Mucosa of rectum (tissue), 2 donors: Measurements from ENCODE around the gene EML1.

Experiments used
- H3K27ac ChIP-seq, 2 donors: one replicate each; pipeline ENCODE4 v1.7.0; 2013; ENCODE audit warnings: inconsistent platforms in 2 of 2, low read depth in 2 of 2, low read length in 2 of 2
- H3K27me3 ChIP-seq, 2 donors: one replicate each; pipeline ENCODE4 v1.7.0; 2013; ENCODE audit warnings: low read length in 2 of 2; ENCODE audit not compliant: control insufficient read depth in 2 of 2, insufficient read depth in 2 of 2
- H3K36me3 ChIP-seq, 2 donors: one replicate each; pipeline ENCODE4 v1.7.0; 2013; ENCODE audit warnings: low read length in 2 of 2; ENCODE audit not compliant: control insufficient read depth in 2 of 2, insufficient read depth in 2 of 2
- H3K4me1 ChIP-seq, 2 donors: one replicate each; pipeline ENCODE4 v1.7.0; 2013; ENCODE audit warnings: low read length in 2 of 2, mild to moderate bottlenecking in 1 of 2; ENCODE audit not compliant: control insufficient read depth in 2 of 2, insufficient read depth in 2 of 2
- H3K4me3 ChIP-seq, 2 donors: one replicate each; pipeline ENCODE4 v1.7.0; 2013; ENCODE audit warnings: low read length in 2 of 2
- H3K9ac ChIP-seq, 2 donors: one replicate each; pipeline ENCODE4 v1.7.0; 2013; ENCODE audit warnings: low read length in 2 of 2, low read depth in 1 of 2, mild to moderate bottlenecking in 1 of 2
- H3K9me3 ChIP-seq, 2 donors: one replicate each; pipeline ENCODE4 v1.7.0; 2013; ENCODE audit warnings: low read length in 2 of 2; ENCODE audit not compliant: control insufficient read depth in 2 of 2
- donor health status: healthy.
- donor health status: Normal muscosa, but diverticular disease.

Gene EML1

GRCh38 chr14:99878563-99878962 is 85.3 kb downstream of the EML1 start:
- H3K27me3 ChIP-seq: peaks cover 0 to 3% of the 10 kb centered on the region in 2 donors
- H3K4me1 ChIP-seq: peaks cover 0 to 9% of the 10 kb centered on the region in 2 donors
- no peak overlapping the region for H3K27ac ChIP-seq
- H3K36me3 ChIP-seq: no peaks in the 10 kb centered on the region
- no peaks in the 10 kb centered on the region for H3K9me3 ChIP-seq
- H3K4me3 ChIP-seq: no peak overlapping the region
- H3K9ac ChIP-seq: no peak overlapping the region

GRCh38 chr14:99879401-99880295 is 86.4 kb downstream of the EML1 start:
- peaks cover 0 to 3% of the 10 kb centered on the region in 2 donors for H3K27me3 ChIP-seq
- peaks cover 0 to 9% of the 10 kb centered on the region in 2 donors for H3K4me1 ChIP-seq
- H3K9ac ChIP-seq: no peak overlapping the region
- no peak overlapping the region for H3K4me3 ChIP-seq
- H3K36me3 ChIP-seq: no peaks in the 10 kb centered on the region
- no peaks in the 10 kb centered on the region for H3K9me3 ChIP-seq
- peak overlapping the region in 1 of 2 donors; percentile 55 for H3K27ac ChIP-seq

GRCh38 chr14:99880651-99881420 is 87.6 kb downstream of the EML1 start:
- no peaks in the 10 kb centered on the region for H3K36me3 ChIP-seq
- H3K27ac ChIP-seq: peak overlapping the region; percentile 19 to 45
- H3K27me3 ChIP-seq: peaks cover 0 to 3% of the 10 kb centered on the region in 2 donors
- H3K9me3 ChIP-seq: no peaks in the 10 kb centered on the region
- H3K4me3 ChIP-seq: no peak overlapping the region
- no peak overlapping the region for H3K9ac ChIP-seq
- H3K4me1 ChIP-seq: peaks cover 0 to 9% of the 10 kb centered on the region in 2 donors

GRCh38 chr14:99883866-99884650 is 90.8 kb downstream of the EML1 start:
- Histone ChIP-seq H3K9me3 (no peaks in the 10 kb centered on the region), H3K9ac (no peak overlapping the region), H3K27ac (no peak overlapping the region), H3K36me3 (no peaks in the 10 kb centered on the region), H3K4me3 (no peak overlapping the region), H3K27me3 (peaks cover 0 to 3% of the 10 kb centered on the region in 2 donors), H3K4me1 (peaks cover 0 to 9% of the 10 kb centered on the region in 2 donors)

GRCh38 chr14:99884834-99885648 is 91.8 kb downstream of the EML1 start:
- Histone ChIP-seq H3K27me3 (peaks cover 0 to 3% of the 10 kb centered on the region in 2 donors), H3K27ac (no peak overlapping the region), H3K4me3 (no peak overlapping the region), H3K9ac (no peak overlapping the region), H3K36me3 (no peaks in the 10 kb centered on the region), H3K4me1 (peaks cover 0 to 5% of the 10 kb centered on the region in 2 donors), H3K9me3 (no peaks in the 10 kb centered on the region)

- H3K27me3 ChIP-seq: peaks cover 0 to 3% of the 10 kb centered on the region in 2 donors
- no peak overlapping the region for H3K9ac ChIP-seq
- H3K4me3 ChIP-seq: no peak overlapping the region
- H3K9me3 ChIP-seq: no peaks in the 10 kb centered on the region
- no peaks in the 10 kb centered on the region for H3K36me3 ChIP-seq
- peaks cover 0 to 1% of the 10 kb centered on the region in 2 donors for H3K4me1 ChIP-seq
- no peak overlapping the region for H3K27ac ChIP-seq
These were observed 92.4 kb downstream of the EML1 start for GRCh38 chr14:99885649-99885958.

- H3K36me3 ChIP-seq: no peaks in the 10 kb centered on the region
- H3K4me1 ChIP-seq: no peaks in the 10 kb centered on the region
- no peak overlapping the region for H3K4me3 ChIP-seq
- H3K27me3 ChIP-seq: no peaks in the 10 kb centered on the region
- no peaks in the 10 kb centered on the region for H3K9me3 ChIP-seq
- H3K9ac ChIP-seq: no peak overlapping the region
- no peak overlapping the region for H3K27ac ChIP-seq
These were observed 94.2 kb downstream of the EML1 start for GRCh38 chr14:99887407-99887806.

- Histone ChIP-seq H3K27me3 (no peaks in the 10 kb centered on the region), H3K9me3 (no peaks in the 10 kb centered on the region), H3K9ac (no peak overlapping the region), H3K36me3 (no peaks in the 10 kb centered on the region), H3K4me1 (no peaks in the 10 kb centered on the region), H3K4me3 (no peak overlapping the region), H3K27ac (no peak overlapping the region)
These were observed 94.9 kb downstream of the EML1 start for GRCh38 chr14:99888149-99888548.

- Histone ChIP-seq H3K4me3 (no peak overlapping the region), H3K4me1 (no peaks in the 10 kb centered on the region), H3K36me3 (no peaks in the 10 kb centered on the region), H3K9me3 (no peaks in the 10 kb centered on the region), H3K27ac (no peak overlapping the region), H3K9ac (no peak overlapping the region), H3K27me3 (no peaks in the 10 kb centered on the region)
These were observed 96.1 kb downstream of the EML1 start for GRCh38 chr14:99889268-99889667.
